GM15510 (cell line): ENCODE results near the gene ATG101.

Source experiments
- POLR2A ChIP-seq: IDR thresholded peaks from 3 replicates; pipeline ENCODE4 v1.6.1; 2011; ENCODE audit warnings: borderline replicate concordance; ENCODE audit not compliant: insufficient read length; ENCODE audit errors: extremely low read depth

The ATG101 gene

GRCh38 chr12:52090291-52090690 is 20.5 kb downstream of the ATG101 start:
- no peak for TF ChIP-seq POLR2A

- TF ChIP-seq POLR2A: no peak
Observed at GRCh38 chr12:52091061-52091460, 21.3 kb downstream of the ATG101 start.

- TF ChIP-seq POLR2A: no peak
Observed at GRCh38 chr12:52091869-52092268, 22.1 kb downstream of the ATG101 start.

GRCh38 chr12:52093346-52093745 is 23.6 kb downstream of the ATG101 start:
- no peak for TF ChIP-seq POLR2A

GRCh38 chr12:52096332-52097044 is 26.7 kb downstream of the ATG101 start:
- no peak for TF ChIP-seq POLR2A

GRCh38 chr12:52097045-52097666 is 27.4 kb downstream of the ATG101 start:
- TF ChIP-seq POLR2A: no peak

GRCh38 chr12:52119398-52120254 is 49.8 kb downstream of the ATG101 start:
- no peak for TF ChIP-seq POLR2A

- TF ChIP-seq POLR2A: no peak
Observed at GRCh38 chr12:52120951-52121823, 51.4 kb downstream of the ATG101 start.

GRCh38 chr12:52121824-52122539 is 52.2 kb downstream of the ATG101 start:
- TF ChIP-seq POLR2A: no peak

- no peak for TF ChIP-seq POLR2A
Observed at GRCh38 chr12:52122540-52122871, 52.7 kb downstream of the ATG101 start.

GRCh38 chr12:52122904-52123303 is 53.1 kb downstream of the ATG101 start:
- TF ChIP-seq POLR2A: no peak

GRCh38 chr12:52123487-52124186 is 53.9 kb downstream of the ATG101 start:
- TF ChIP-seq POLR2A: no peak

- no peak for TF ChIP-seq POLR2A
Observed at GRCh38 chr12:52125476-52125900, 55.7 kb downstream of the ATG101 start.
